Medulla oblongata (tissue), 1 donor: ENCODE data around the gene FBXW7.

ENCODE experiments used
- DNase-seq: peaks from one replicate; pipeline ENCODE4 v3.0.0-alpha.2; 2015; ENCODE audit errors: extremely low spot score

FBXW7 gene

GRCh38 chr4:152430507-152430906, 105.4 kb downstream of the FBXW7 start:
- DNase-seq: no peak

- no peak for DNase-seq
Observed at GRCh38 chr4:152427981-152428380, 107.9 kb downstream of the FBXW7 start.

GRCh38 chr4:152424977-152425376, 110.9 kb downstream of the FBXW7 start:
- DNase-seq: peak; percentile 10

GRCh38 chr4:152424396-152424795, 111.5 kb downstream of the FBXW7 start:
- no peak for DNase-seq

GRCh38 chr4:152422817-152423320, 113.0 kb downstream of the FBXW7 start:
- no peak for DNase-seq

GRCh38 chr4:152421576-152421975, 114.3 kb downstream of the FBXW7 start:
- DNase-seq: no peak

- no peak for DNase-seq
Observed at GRCh38 chr4:152419809-152420208, 116.1 kb downstream of the FBXW7 start.

GRCh38 chr4:152417673-152418072, 118.2 kb downstream of the FBXW7 start:
- no peak for DNase-seq

GRCh38 chr4:152415980-152416379, 119.9 kb downstream of the FBXW7 start:
- DNase-seq: no peak

- DNase-seq: peak; percentile 42
Observed at GRCh38 chr4:152408514-152409327, 127.2 kb downstream of the FBXW7 start.

- no peak for DNase-seq
Observed at GRCh38 chr4:152401424-152401823, 134.5 kb downstream of the FBXW7 start.

- DNase-seq: peak; percentile 7
Observed at GRCh38 chr4:152399246-152399645, 136.6 kb downstream of the FBXW7 start.

- DNase-seq: no peak
Observed at GRCh38 chr4:152398060-152398459, 137.8 kb downstream of the FBXW7 start.

GRCh38 chr4:152394791-152395190, 141.1 kb downstream of the FBXW7 start:
- no peak for DNase-seq

- no peak for DNase-seq
Observed at GRCh38 chr4:152392079-152392478, 143.8 kb downstream of the FBXW7 start.

- DNase-seq: no peak
Observed at GRCh38 chr4:152390216-152390615, 145.7 kb downstream of the FBXW7 start.

- DNase-seq: no peak
Observed at GRCh38 chr4:152389359-152389758, 146.5 kb downstream of the FBXW7 start.

GRCh38 chr4:152385551-152385950, 150.3 kb downstream of the FBXW7 start:
- peak; percentile 12 for DNase-seq

- no peak for DNase-seq
Observed at GRCh38 chr4:152382057-152382785, 153.7 kb downstream of the FBXW7 start.

- no peak for DNase-seq
Observed at GRCh38 chr4:152380919-152381318, 155.0 kb downstream of the FBXW7 start.

GRCh38 chr4:152380185-152380584, 155.7 kb downstream of the FBXW7 start:
- DNase-seq: no peak

GRCh38 chr4:152374606-152375285, 161.1 kb downstream of the FBXW7 start:
- DNase-seq: no peak
